ENCODE measurements around the gene GPS2.

- TF ChIP-seq, protein P1, sequence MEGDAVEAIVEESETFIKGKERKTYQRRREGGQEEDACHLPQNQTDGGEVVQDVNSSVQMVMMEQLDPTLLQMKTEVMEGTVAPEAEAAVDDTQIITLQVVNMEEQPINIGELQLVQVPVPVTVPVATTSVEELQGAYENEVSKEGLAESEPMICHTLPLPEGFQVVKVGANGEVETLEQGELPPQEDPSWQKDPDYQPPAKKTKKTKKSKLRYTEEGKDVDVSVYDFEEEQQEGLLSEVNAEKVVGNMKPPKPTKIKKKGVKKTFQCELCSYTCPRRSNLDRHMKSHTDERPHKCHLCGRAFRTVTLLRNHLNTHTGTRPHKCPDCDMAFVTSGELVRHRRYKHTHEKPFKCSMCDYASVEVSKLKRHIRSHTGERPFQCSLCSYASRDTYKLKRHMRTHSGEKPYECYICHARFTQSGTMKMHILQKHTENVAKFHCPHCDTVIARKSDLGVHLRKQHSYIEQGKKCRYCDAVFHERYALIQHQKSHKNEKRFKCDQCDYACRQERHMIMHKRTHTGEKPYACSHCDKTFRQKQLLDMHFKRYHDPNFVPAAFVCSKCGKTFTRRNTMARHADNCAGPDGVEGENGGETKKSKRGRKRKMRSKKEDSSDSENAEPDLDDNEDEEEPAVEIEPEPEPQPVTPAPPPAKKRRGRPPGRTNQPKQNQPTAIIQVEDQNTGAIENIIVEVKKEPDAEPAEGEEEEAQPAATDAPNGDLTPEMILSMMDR (conservative IDR thresholded peaks at IDR 0.05; ENCODE audit: low read length): no peak
- no peak for TF ChIP-seq EZH2phosphoT487 (IDR thresholded peaks at IDR 0.05; ENCODE audit: borderline replicate concordance)
Measured at GRCh38 chr17:7304179-7304578, 11.0 kb downstream of the GPS2 start.

Data from Loucy (cell line).